HCT116 (cell line): ENCODE data around the gene NUBPL.

ENCODE experiments used
- EZH2 ChIP-seq: fragments of 200-600 bp; sonication (generic); IDR thresholded peaks from 2 replicates; pipeline ENCODE4 v1.6.1; 2017; ENCODE audit warnings: antibody characterized with exemption, mixed run types
- EZH2phosphoT487 ChIP-seq: fragments of 200-600 bp; IDR thresholded peaks from 2 replicates; pipeline ENCODE4 v1.6.1; 2018; ENCODE audit warnings: antibody characterized with exemption, borderline replicate concordance
- FOSL1 ChIP-seq: IDR thresholded peaks from 2 replicates; pipeline ENCODE4 v1.6.1; 2012; ENCODE audit warnings: low read depth
- JUND ChIP-seq: IDR thresholded peaks from 2 replicates; pipeline ENCODE4 v1.6.1; 2012
- POLR2A ChIP-seq: IDR thresholded peaks from 2 replicates; pipeline ENCODE4 v1.7.0; 2011; ENCODE audit warnings: borderline replicate concordance; ENCODE audit not compliant: insufficient read depth, insufficient read length; ENCODE audit errors: extremely low read depth
- POLR2AphosphoS5 ChIP-seq: IDR thresholded peaks from 2 replicates; pipeline ENCODE4 v1.6.1; 2011; ENCODE audit warnings: mild to moderate bottlenecking, low read depth, low read length, moderate library complexity
- RAD21 ChIP-seq: IDR thresholded peaks from 2 replicates; pipeline ENCODE4 v1.6.1; 2012; ENCODE audit warnings: low read depth, mild to moderate bottlenecking
- SIN3A ChIP-seq: IDR thresholded peaks from 2 replicates; pipeline ENCODE4 v1.6.1; 2012; ENCODE audit warnings: low read depth
- TF ChIP-seq, protein P1 (sequence below), 3 experiments: fragments of 200-600 bp in 1 of 3; sonication (generic) in 1 of 3; IDR thresholded peaks in 2 of 3; conservative IDR thresholded peaks in 1 of 3; 2 replicates each; pipeline ENCODE4 v1.5.1; 2012 to 2017; ENCODE audit warnings: low read depth in 2 of 3, low read length in 2 of 3, antibody characterized with exemption in 1 of 3, borderline replicate concordance in 1 of 3, control low read depth in 1 of 3, mild to moderate bottlenecking in 1 of 3, mixed read lengths in 1 of 3, mixed run types in 1 of 3, moderate library complexity in 1 of 3; ENCODE audit not compliant: insufficient read depth in 1 of 3
- TF ChIP-seq, protein P2 (sequence below): IDR thresholded peaks from 2 replicates; pipeline ENCODE4 v1.6.1; 2011; ENCODE audit warnings: mild to moderate bottlenecking, low read length, moderate library complexity; ENCODE audit not compliant: insufficient replicate concordance; ENCODE audit errors: extremely low read depth

DNA sequence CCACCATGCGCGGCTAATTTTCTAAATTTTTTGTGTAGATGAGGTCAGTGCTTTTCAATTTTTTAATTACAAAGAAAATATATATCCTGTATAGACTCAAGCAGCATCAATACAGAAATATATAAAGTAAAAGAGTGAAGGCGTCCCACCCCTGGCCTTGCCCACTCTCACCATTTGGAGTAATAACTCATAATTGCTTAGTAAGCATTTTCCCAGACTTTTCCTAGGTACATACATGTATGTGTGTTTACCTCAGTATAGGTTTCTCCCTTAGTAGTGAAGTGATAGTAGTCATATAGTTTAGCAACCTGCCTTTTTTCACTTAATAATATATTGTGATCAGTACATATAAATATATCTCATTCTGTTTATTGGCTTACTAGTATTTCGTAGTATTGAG lies 200.1 kb downstream of the NUBPL start:
- TF ChIP-seq, protein P1, sequence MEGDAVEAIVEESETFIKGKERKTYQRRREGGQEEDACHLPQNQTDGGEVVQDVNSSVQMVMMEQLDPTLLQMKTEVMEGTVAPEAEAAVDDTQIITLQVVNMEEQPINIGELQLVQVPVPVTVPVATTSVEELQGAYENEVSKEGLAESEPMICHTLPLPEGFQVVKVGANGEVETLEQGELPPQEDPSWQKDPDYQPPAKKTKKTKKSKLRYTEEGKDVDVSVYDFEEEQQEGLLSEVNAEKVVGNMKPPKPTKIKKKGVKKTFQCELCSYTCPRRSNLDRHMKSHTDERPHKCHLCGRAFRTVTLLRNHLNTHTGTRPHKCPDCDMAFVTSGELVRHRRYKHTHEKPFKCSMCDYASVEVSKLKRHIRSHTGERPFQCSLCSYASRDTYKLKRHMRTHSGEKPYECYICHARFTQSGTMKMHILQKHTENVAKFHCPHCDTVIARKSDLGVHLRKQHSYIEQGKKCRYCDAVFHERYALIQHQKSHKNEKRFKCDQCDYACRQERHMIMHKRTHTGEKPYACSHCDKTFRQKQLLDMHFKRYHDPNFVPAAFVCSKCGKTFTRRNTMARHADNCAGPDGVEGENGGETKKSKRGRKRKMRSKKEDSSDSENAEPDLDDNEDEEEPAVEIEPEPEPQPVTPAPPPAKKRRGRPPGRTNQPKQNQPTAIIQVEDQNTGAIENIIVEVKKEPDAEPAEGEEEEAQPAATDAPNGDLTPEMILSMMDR (IDR thresholded peaks at IDR 0.05 in 2 of 3, conservative IDR thresholded peaks at IDR 0.05 in 1 of 3; ENCODE audit: borderline replicate concordance in 1 of 3, insufficient read depth in 1 of 3, low read depth in 2 of 3, low read length in 2 of 3), result no peak
- TF ChIP-seq POLR2A (no peak), RAD21 (no peak), POLR2AphosphoS5 (no peak), JUND (no peak), EZH2 (no peak), SIN3A (no peak), EZH2phosphoT487 (no peak), FOSL1 (no peak)
- TF ChIP-seq, protein P2, sequence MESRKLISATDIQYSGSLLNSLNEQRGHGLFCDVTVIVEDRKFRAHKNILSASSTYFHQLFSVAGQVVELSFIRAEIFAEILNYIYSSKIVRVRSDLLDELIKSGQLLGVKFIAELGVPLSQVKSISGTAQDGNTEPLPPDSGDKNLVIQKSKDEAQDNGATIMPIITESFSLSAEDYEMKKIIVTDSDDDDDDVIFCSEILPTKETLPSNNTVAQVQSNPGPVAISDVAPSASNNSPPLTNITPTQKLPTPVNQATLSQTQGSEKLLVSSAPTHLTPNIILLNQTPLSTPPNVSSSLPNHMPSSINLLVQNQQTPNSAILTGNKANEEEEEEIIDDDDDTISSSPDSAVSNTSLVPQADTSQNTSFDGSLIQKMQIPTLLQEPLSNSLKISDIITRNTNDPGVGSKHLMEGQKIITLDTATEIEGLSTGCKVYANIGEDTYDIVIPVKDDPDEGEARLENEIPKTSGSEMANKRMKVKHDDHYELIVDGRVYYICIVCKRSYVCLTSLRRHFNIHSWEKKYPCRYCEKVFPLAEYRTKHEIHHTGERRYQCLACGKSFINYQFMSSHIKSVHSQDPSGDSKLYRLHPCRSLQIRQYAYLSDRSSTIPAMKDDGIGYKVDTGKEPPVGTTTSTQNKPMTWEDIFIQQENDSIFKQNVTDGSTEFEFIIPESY, result no peak
